K562 (cell line): ENCODE measurements around the gene AMN1. TPM values are rescaled to one million over a fixed set of nuclear protein-coding genes. Genes with fewer than 3 reads are reported as not detected.
"Not testable (repeated sequence)": the region's sequence is repeated elsewhere in the genome, so short reads cannot be mapped to it uniquely, and the experiment has no call there.

Source experiments
- ATAC-seq: fragments of 200-7000 bp; cut with Tn5 transposase; 3 replicates; pipeline ENCODE4 v1.9.1; 2020; ENCODE audit warnings: moderate library complexity
- BruUV-seq: library from RNA; stranded (reverse); fragments of 400-500 nt; replicated peaks from 2 replicates; lab custom pipeline; 2021; lab: Mats Ljungman, UMichigan
- CTCF ChIA-PET: fragments of 300-600 bp; formaldehyde crosslinking; extraction: SDS; loops from one replicate; lab custom pipeline; 2021; ENCODE audit warnings: low intra/inter-chr PET ratio; lab: Yijun Ruan, JAX
- POLR2A ChIA-PET: fragments of 300-600, 350-650 bp; sonication (Branson Sonifier 250); formaldehyde crosslinking; extraction: SDS; loops from one replicate; lab custom pipeline; 2021; ENCODE audit warnings: antibody characterized with exemption, inconsistent platforms; lab: Yijun Ruan, JAX
- DNase-seq, 4 experiments: peaks; one replicate each; pipeline versions ENCODE4 v3.0.0 to v3.0.0-alpha.2; 2011 to 2018; ENCODE audit warnings: low spot score in 3 of 4, mixed read lengths in 3 of 4; ENCODE audit errors: extremely low read depth in 1 of 4
- FAIRE-seq: peaks from 2 replicates; lab custom pipeline; 2011; peaks lifted over from hg19 to GRCh38; lab: Jason Lieb, UNC
- H2AFZ ChIP-seq: 2 replicates; pipeline ENCODE4 v1.6.0; 2011; ENCODE audit warnings: low read depth, low read length, control low read depth, inconsistent platforms
- H3K27ac ChIP-seq: fragments of 200-600 bp; 3 replicates; pipeline ENCODE4 v1.8.0; 2011; ENCODE audit warnings: low read depth, mild to moderate bottlenecking, control low read depth, inconsistent platforms, low read length, moderate library complexity, mixed read lengths; ENCODE audit errors: extremely low read depth
- H3K27me3 ChIP-seq, 2 experiments: fragments of 300-600 bp in 1 of 2; 2 replicates in 1 of 2; 3 replicates in 1 of 2; pipeline versions ENCODE4 v1.6.0 to v1.8.0; 2011; ENCODE audit warnings: inconsistent platforms in 2 of 2, low read length in 2 of 2, mild to moderate bottlenecking in 1 of 2, mixed read lengths in 1 of 2, moderate library complexity in 1 of 2; ENCODE audit not compliant: control insufficient read depth in 2 of 2, insufficient read depth in 2 of 2
- H3K36me3 ChIP-seq: fragments of 300-600 bp; 3 replicates; pipeline ENCODE4 v1.8.0; 2011; ENCODE audit warnings: mild to moderate bottlenecking, low read length, inconsistent platforms; ENCODE audit not compliant: control insufficient read depth, insufficient read depth
- H3K4me1 ChIP-seq, 2 experiments: fragments of 200-600 bp in 1 of 2; replicated peaks in 1 of 2; 2 replicates in 1 of 2; 3 replicates in 1 of 2; pipeline versions ENCODE4 v1.5.1 to v1.8.0; 2011; ENCODE audit warnings: inconsistent platforms in 2 of 2, low read length in 2 of 2, mild to moderate bottlenecking in 1 of 2, mixed read lengths in 1 of 2, moderate library complexity in 1 of 2; ENCODE audit not compliant: control insufficient read depth in 2 of 2, insufficient read depth in 2 of 2
- H3K4me2 ChIP-seq: 2 replicates; pipeline ENCODE4 v1.6.1; 2011; ENCODE audit warnings: low read length, control low read depth, inconsistent platforms, mixed read lengths; ENCODE audit not compliant: insufficient read depth
- H3K4me3 ChIP-seq: fragments of 200-600 bp; sonication (generic), shearing (Covaris generic); 2 replicates; pipeline ENCODE4 v1.5.1; 2016; ENCODE audit warnings: control low read depth, inconsistent platforms
- H3K79me2 ChIP-seq: fragments of 200-600 bp; 3 replicates; pipeline ENCODE4 v1.8.0; 2011; ENCODE audit warnings: low read length, inconsistent platforms; ENCODE audit not compliant: control insufficient read depth, insufficient read depth
- H3K9ac ChIP-seq, 2 experiments: 2 replicates each; pipeline versions ENCODE4 v1.6.0 to v1.6.1; 2011; ENCODE audit warnings: low read depth in 2 of 2, low read length in 2 of 2, control low read depth in 1 of 2, inconsistent platforms in 1 of 2, mild to moderate bottlenecking in 1 of 2, mixed read lengths in 1 of 2; ENCODE audit not compliant: insufficient read depth in 1 of 2
- H3K9me1 ChIP-seq: one replicate; pipeline ENCODE4 v1.6.0; 2011; ENCODE audit warnings: inconsistent platforms, mild to moderate bottlenecking, low read length, moderate library complexity; ENCODE audit not compliant: control insufficient read depth, insufficient read depth
- H3K9me3 ChIP-seq: replicated peaks from 2 replicates; pipeline ENCODE4 v1.5.1; 2011; ENCODE audit warnings: low read depth, low read length, inconsistent platforms; ENCODE audit not compliant: control insufficient read depth, insufficient read depth
- H4K20me1 ChIP-seq: replicated peaks from 2 replicates; pipeline ENCODE4 v1.6.1; 2011; ENCODE audit warnings: low read length, inconsistent platforms, mixed read lengths; ENCODE audit not compliant: control insufficient read depth, insufficient read depth
- CGGBP1 ChIP-seq: fragments of 250-450 bp; sonication (Bioruptor Pico); IDR thresholded peaks from 2 replicates; pipeline ENCODE4 v1.9.0; 2021; ENCODE audit warnings: mild to moderate bottlenecking
- EHMT2 ChIP-seq: fragments of 450-650 bp; IDR thresholded peaks from 2 replicates; pipeline ENCODE4 v1.6.1; 2018; ENCODE audit warnings: antibody characterized with exemption
- L3MBTL2 ChIP-seq: fragments of 450-650 bp; IDR thresholded peaks from 2 replicates; pipeline ENCODE4 v1.6.1; 2016; ENCODE audit warnings: mild to moderate bottlenecking, moderate library complexity
- MBD2 ChIP-seq: sonication (generic); IDR thresholded peaks from 2 replicates; pipeline ENCODE4 v1.6.1; 2016; ENCODE audit warnings: low read depth, borderline replicate concordance
- PATZ1 ChIP-seq: fragments of 250-450 bp; sonication (Bioruptor Pico); IDR thresholded peaks from 2 replicates; pipeline ENCODE4 v1.5.0; 2020; ENCODE audit warnings: mild to moderate bottlenecking, borderline replicate concordance
- PRPF4 ChIP-seq: fragments of 200-400 bp; formaldehyde crosslinking; IDR thresholded peaks from one replicate; pipeline ENCODE4 v1.6.1; 2017; ENCODE audit warnings: low read length, low read depth, mild to moderate bottlenecking; ENCODE audit not compliant: insufficient read depth, poor library complexity, severe bottlenecking
- RBM15 ChIP-seq: fragments of 200-400 bp; formaldehyde crosslinking; IDR thresholded peaks from 2 replicates; pipeline ENCODE4 v1.6.1; 2018; ENCODE audit warnings: mild to moderate bottlenecking, low read length, moderate library complexity; ENCODE audit not compliant: insufficient read depth
- SMARCA4 ChIP-seq: fragments of 450-650 bp; IDR thresholded peaks from 2 replicates; pipeline ENCODE4 v1.6.1; 2016
- ZNF436 ChIP-seq: fragments of 250-450, 450-650 bp; sonication (Bioruptor Pico); formaldehyde crosslinking; IDR thresholded peaks from 2 replicates; pipeline ENCODE4 v1.7.0; 2020; ENCODE audit warnings: mild to moderate bottlenecking
- WGBS: fragments of 100-300 bp; shearing (Covaris generic); methylation state at CpG from one replicate; pipeline ENCODE4 v1.1.6; 2016; ENCODE audit warnings: low coverage, mixed read lengths; ENCODE audit not compliant: insufficient coverage; ENCODE audit errors: missing lambda C conversion rate; 5-methylcytosine and 5-hydroxymethylcytosine counted together
- in situ Hi-C: fragments of 300-500 bp; cut with MboI; formaldehyde crosslinking; loops from 4 replicates; pipeline ENCODE4 v1.15.0; 2018; ENCODE audit warnings: inconsistent platforms, mixed read lengths
- intact Hi-C: fragments of 100-400 bp; cut with micrococcal nuclease; formaldehyde crosslinking; loops from 2 replicates; pipeline ENCODE4 v1.14.2; 2022
- polyA plus RNA-seq, 8 experiments: library from polyadenylated mRNA; depleted of rRNA in 4 of 8; stranded (reverse) in 5 of 8; unstranded in 3 of 8; fragments of >200 nt; fragmentation: Nextera tagmentation in 2 of 8; fragmentation: Illumina TruSeq in 1 of 8; extraction: Ambion mirVana in 2 of 8; extraction: Trizol in 1 of 8; gene quantifications; 2 replicates each; pipeline versions ENCODE4 v1.2.1 to v1.2.3, GENCODE V29; 2011 to 2014; ENCODE audit warnings: inconsistent platforms in 1 of 8, missing spikeins in 1 of 8
- total RNA-seq, 7 experiments: library from RNA; depleted of rRNA in 6 of 7; stranded (reverse); fragments of >200 nt in 6 of 7; fragmentation: Illumina TruSeq in 2 of 7; extraction: Trizol in 2 of 7; gene quantifications; 2 replicates each; pipeline versions ENCODE4 v1.2.1 to v1.2.3, GENCODE V29; 2011 to 2021; ENCODE audit warnings: low replicate concordance in 1 of 7

Gene AMN1
- total and polyA plus RNA-seq, 9 of the 15 experiments (the other 6 are each of a cell fraction or from before 2014, with no cell fraction given), result 5.2 to 27.6 (median 13.0) TPM

- Histone ChIP-seq H3K9me1 (no peaks in the 10 kb centered on the region), H2AFZ (no peak overlapping the region), H3K9ac (no peak overlapping the region), H3K36me3 (no peaks in the 10 kb centered on the region), H4K20me1 (no peaks in the 10 kb centered on the region), H3K27me3 (no peaks in the 10 kb centered on the region), H3K9me3 (no peaks in the 10 kb centered on the region), H3K79me2 (no peaks in the 10 kb centered on the region), H3K27ac (no peak overlapping the region), H3K4me3 (no peak overlapping the region), H3K4me2 (no peak overlapping the region), H3K4me1 (no peaks in the 10 kb centered on the region)
- ATAC-seq, result no peak
- ChIA-PET POLR2A (no interaction called here), CTCF (no interaction called here)
- WGBS, result 76% methylated on average over 4 of the region's 4 CpGs
- intact Hi-C loops (no loop called here), in situ Hi-C loops (no loop called here)
- TF ChIP-seq EHMT2 (no peak), L3MBTL2 (no peak), MBD2 (no peak), RBM15 (no peak), ZNF436 (CRISPR knock-in tag) (no peak), PRPF4 (no peak), SMARCA4 (no peak), PATZ1 (no peak), CGGBP1 (CRISPR knock-in tag) (no peak)
- no peak for FAIRE-seq
- DNase-seq, result no peak
- no TSS peak for BruUV-seq
Observed at GRCh38 chr12:31672521-31672920, 56.3 kb downstream of the AMN1 start.

- H3K4me2 ChIP-seq, H3K79me2 ChIP-seq, in situ Hi-C loops, H3K4me1 ChIP-seq, H3K27ac ChIP-seq, H3K36me3 ChIP-seq, H3K9me1 ChIP-seq, H3K9me3 ChIP-seq, intact Hi-C loops, DNase-seq, H3K27me3 ChIP-seq, CTCF ChIA-PET, FAIRE-seq, ATAC-seq, BruUV-seq, H3K9ac ChIP-seq, H4K20me1 ChIP-seq, H3K4me3 ChIP-seq: not testable (repeated sequence)
- WGBS, result 33% methylated on average over 2 of the region's 2 CpGs
- 0 out of 2 replicates have a peak overlapping the region, but pooled peaks have one; percentile 30 for H2AFZ ChIP-seq
- POLR2A ChIA-PET, result interaction anchor here (1.6 kb wide), 1 partner anchor 19 kb away, joined by 3 read pairs; no protein-coding TSS in a partner anchor
Observed at GRCh38 chr12:31669582-31669981, 59.2 kb downstream of the AMN1 start.
